HG03469 (cell line): ENCODE results near the gene GNB1L.

Source experiments
- ATAC-seq: cut with Tn5 transposase; IDR thresholded peaks from one replicate; pipeline ENCODE4 v1.9.1; 2021; ENCODE audit warnings: mild to moderate bottlenecking, moderate library complexity, moderate number of reproducible peaks; ENCODE audit not compliant: unreplicated experiment

GNB1L gene

GRCh38 chr22:19876941-19877625 lies 22.4 kb upstream of the GNB1L start:
- no peak for ATAC-seq

GRCh38 chr22:19876314-19876940 lies 21.8 kb upstream of the GNB1L start:
- ATAC-seq: no peak

GRCh38 chr22:19875531-19876313 lies 21.0 kb upstream of the GNB1L start:
- ATAC-seq: no peak

- no peak for ATAC-seq
Observed at GRCh38 chr22:19875061-19875530, 20.4 kb upstream of the GNB1L start.

- ATAC-seq: no peak
Observed at GRCh38 chr22:19874307-19875060, 19.8 kb upstream of the GNB1L start.

GRCh38 chr22:19873960-19874306 lies 19.3 kb upstream of the GNB1L start:
- no peak for ATAC-seq

GRCh38 chr22:19873138-19873959 lies 18.7 kb upstream of the GNB1L start:
- no peak for ATAC-seq

- no peak for ATAC-seq
Observed at GRCh38 chr22:19872779-19873137, 18.1 kb upstream of the GNB1L start.

- no peak for ATAC-seq
Observed at GRCh38 chr22:19871845-19872778, 17.4 kb upstream of the GNB1L start.

GRCh38 chr22:19871023-19871844 lies 16.6 kb upstream of the GNB1L start:
- no peak for ATAC-seq

GRCh38 chr22:19870153-19871022 lies 15.7 kb upstream of the GNB1L start:
- no peak for ATAC-seq

GRCh38 chr22:19869497-19870152 lies 15.0 kb upstream of the GNB1L start:
- ATAC-seq: no peak

- no peak for ATAC-seq
Observed at GRCh38 chr22:19868773-19869471, 14.2 kb upstream of the GNB1L start.

GRCh38 chr22:19868333-19868732 lies 13.7 kb upstream of the GNB1L start:
- no peak for ATAC-seq

GRCh38 chr22:19867617-19868016 lies 12.9 kb upstream of the GNB1L start:
- ATAC-seq: no peak

GRCh38 chr22:19866665-19867009 lies 12.0 kb upstream of the GNB1L start:
- no peak for ATAC-seq
